Adrenal gland (tissue), 5 donors: ENCODE results near the gene CD151.

ENCODE experiments used
- POLR2A ChIP-seq, 2 donors: fragments of 450-650 bp; IDR thresholded peaks; one replicate each; pipeline ENCODE4 v1.6.1; 2017; ENCODE audit warnings: antibody characterized with exemption in 2 of 2, mild to moderate bottlenecking in 2 of 2, moderate library complexity in 1 of 2
- TF ChIP-seq, protein P1 (sequence below), 6 experiments: fragments of 450-650 bp in 4 of 6; fragments of 200-600 bp in 2 of 6; sonication (generic) in 1 of 6; IDR thresholded peaks; 1 replicate in 5 of 6; 2 replicates in 1 of 6; pipeline versions ENCODE4 v1.5.1 to v1.8.0; 2016 to 2021; ENCODE audit warnings: antibody characterized with exemption in 6 of 6, mild to moderate bottlenecking in 2 of 6, moderate library complexity in 1 of 6
- donor health status: DM: no; HTN: no; CAD: no.

DNA sequence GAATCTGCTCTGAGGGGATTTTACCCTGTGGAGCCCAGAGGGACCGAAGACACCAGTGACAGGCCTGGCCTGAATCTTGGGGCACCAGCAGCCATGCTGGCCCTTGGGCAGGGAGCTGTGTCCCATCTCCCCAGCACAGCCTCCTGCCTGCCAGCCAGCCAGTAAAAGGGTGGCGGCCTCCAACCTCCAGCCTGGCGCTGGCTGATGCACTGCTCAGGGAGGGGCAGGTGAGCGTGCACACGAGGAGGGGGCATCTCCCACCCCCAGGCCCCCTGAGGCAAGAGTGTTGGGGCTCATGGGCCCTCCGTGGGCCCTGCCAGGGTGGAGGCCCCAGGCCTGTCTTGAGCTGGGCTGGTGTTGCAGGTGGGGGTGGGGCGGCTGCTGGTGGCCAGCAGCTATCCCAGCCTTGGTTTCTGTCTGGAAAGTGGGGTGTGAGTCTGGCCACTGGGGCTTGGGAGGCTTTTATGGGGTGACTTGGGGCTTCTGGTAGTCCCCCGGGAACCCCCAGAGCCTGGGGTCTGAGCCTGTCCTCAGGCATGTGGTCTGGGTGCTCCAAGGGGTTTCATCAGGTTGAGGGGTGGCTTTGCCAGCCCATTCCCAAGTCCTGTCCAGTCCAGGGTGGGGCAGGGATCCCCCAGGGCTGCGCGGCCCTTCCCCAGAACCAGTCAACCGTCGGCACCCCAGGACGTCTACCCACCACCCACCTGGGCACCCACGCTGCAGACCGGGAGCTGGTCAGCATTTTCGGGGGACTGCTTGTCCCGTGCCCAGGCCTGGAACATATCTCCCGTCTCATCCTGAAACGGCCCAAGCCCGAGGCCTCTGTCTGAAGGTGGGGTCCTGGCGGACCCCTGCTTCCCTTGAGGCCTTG lies 27.7 kb downstream of the CD151 start:
- TF ChIP-seq, protein P1, sequence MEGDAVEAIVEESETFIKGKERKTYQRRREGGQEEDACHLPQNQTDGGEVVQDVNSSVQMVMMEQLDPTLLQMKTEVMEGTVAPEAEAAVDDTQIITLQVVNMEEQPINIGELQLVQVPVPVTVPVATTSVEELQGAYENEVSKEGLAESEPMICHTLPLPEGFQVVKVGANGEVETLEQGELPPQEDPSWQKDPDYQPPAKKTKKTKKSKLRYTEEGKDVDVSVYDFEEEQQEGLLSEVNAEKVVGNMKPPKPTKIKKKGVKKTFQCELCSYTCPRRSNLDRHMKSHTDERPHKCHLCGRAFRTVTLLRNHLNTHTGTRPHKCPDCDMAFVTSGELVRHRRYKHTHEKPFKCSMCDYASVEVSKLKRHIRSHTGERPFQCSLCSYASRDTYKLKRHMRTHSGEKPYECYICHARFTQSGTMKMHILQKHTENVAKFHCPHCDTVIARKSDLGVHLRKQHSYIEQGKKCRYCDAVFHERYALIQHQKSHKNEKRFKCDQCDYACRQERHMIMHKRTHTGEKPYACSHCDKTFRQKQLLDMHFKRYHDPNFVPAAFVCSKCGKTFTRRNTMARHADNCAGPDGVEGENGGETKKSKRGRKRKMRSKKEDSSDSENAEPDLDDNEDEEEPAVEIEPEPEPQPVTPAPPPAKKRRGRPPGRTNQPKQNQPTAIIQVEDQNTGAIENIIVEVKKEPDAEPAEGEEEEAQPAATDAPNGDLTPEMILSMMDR (IDR thresholded peaks at IDR 0.05) = no peak
- no peak for TF ChIP-seq POLR2A (IDR thresholded peaks at IDR 0.05)
